Spleen (tissue), 11 donors: ENCODE results near the gene NFE2. TPM values are rescaled to one million over a fixed set of nuclear protein-coding genes. Genes with fewer than 3 reads are reported as not detected.

ENCODE experiments used
- DNase-seq: peaks from one replicate; pipeline ENCODE4 v3.0.0-alpha.2; 2020
- H3K27ac ChIP-seq, 8 donors: fragments of 200-600 bp; sonication (generic) in 7 of 8; 1 replicate in 4 of 8; 2 replicates in 4 of 8; pipeline versions ENCODE4 v1.5.0 to v1.8.0; 2016 to 2021; ENCODE audit warnings: inconsistent platforms in 4 of 8, mild to moderate bottlenecking in 4 of 8, moderate library complexity in 1 of 8
- H3K27me3 ChIP-seq, 7 donors: fragments of 200-600 bp; sonication (generic) in 6 of 7; replicated peaks in 1 of 7; 1 replicate in 4 of 7; 2 replicates in 3 of 7; pipeline versions ENCODE4 v1.5.0 to v1.8.0; 2016 to 2021; ENCODE audit warnings: inconsistent platforms in 3 of 7, mild to moderate bottlenecking in 1 of 7
- H3K36me3 ChIP-seq, 6 donors: fragments of 200-600 bp; sonication (generic) in 5 of 6; 1 replicate in 4 of 6; 2 replicates in 2 of 6; pipeline versions ENCODE4 v1.5.0 to v1.8.0; 2016 to 2021; ENCODE audit warnings: inconsistent platforms in 2 of 6
- H3K4me1 ChIP-seq, 6 donors: fragments of 200-600 bp; sonication (generic) in 5 of 6; 1 replicate in 3 of 6; 2 replicates in 3 of 6; pipeline versions ENCODE4 v1.5.0 to v1.8.0; 2016 to 2021; ENCODE audit warnings: inconsistent platforms in 3 of 6
- H3K4me3 ChIP-seq, 8 donors: fragments of 200-600 bp; sonication (generic) in 7 of 8; 1 replicate in 4 of 8; 2 replicates in 4 of 8; pipeline versions ENCODE4 v1.5.0 to v1.8.0; 2016 to 2021; ENCODE audit warnings: inconsistent platforms in 4 of 8, mild to moderate bottlenecking in 4 of 8, moderate library complexity in 2 of 8
- H3K9me3 ChIP-seq, 8 donors: fragments of 200-600 bp; sonication (generic) in 7 of 8; 1 replicate in 4 of 8; 2 replicates in 4 of 8; pipeline versions ENCODE4 v1.5.0 to v1.8.0; 2016 to 2021; ENCODE audit warnings: inconsistent platforms in 4 of 8
- POLR2A ChIP-seq, 3 donors: fragments of 450-650 bp; IDR thresholded peaks; one replicate each; pipeline ENCODE4 v1.5.1; 2017; ENCODE audit warnings: antibody characterized with exemption in 3 of 3, mild to moderate bottlenecking in 1 of 3
- POLR2AphosphoS5 ChIP-seq, 3 donors: sonication (generic); formaldehyde crosslinking; IDR thresholded peaks; one replicate each; pipeline ENCODE4 v1.5.1; 2017; ENCODE audit warnings: antibody characterized with exemption in 3 of 3
- WGBS, 5 donors: extraction: QIAGEN DNeasy Blood & Tissue Kit in 3 of 5; methylation state at CpG; one replicate each; pipeline versions ENCODE4 v1.1.5 to v1.1.7; 2013 to 2018; 5-methylcytosine and 5-hydroxymethylcytosine counted together
- intact Hi-C: fragments of 100-400 bp; cut with DNase I; formaldehyde crosslinking; loops from one replicate; pipeline ENCODE4 v1.15.0; 2023; ENCODE audit warnings: low total_unique reads
- polyA plus RNA-seq, 3 donors: library from polyadenylated mRNA; stranded (reverse); fragments of 200-250 nt; gene quantifications; one replicate each; pipeline ENCODE4 v1.2.1, GENCODE V29; 2013
- total RNA-seq, 7 donors: library from RNA; depleted of rRNA in 3 of 7; stranded (reverse); fragments of >200 nt in 3 of 7; fragmentation: NEBNext Ultra II Directional in 4 of 7; extraction: Animal tissue kit (Norgen Biotek cat#: 25700) in 4 of 7; gene quantifications; one replicate each; pipeline versions ENCODE4 v1.1.0 to v1.2.1, GENCODE V29; 2016 to 2021
- TF ChIP-seq, protein P1 (sequence below), 11 experiments: fragments of 200-600 bp in 7 of 11; fragments of 450-650 bp in 4 of 11; sonication (generic) in 4 of 11; IDR thresholded peaks in 8 of 11; conservative IDR thresholded peaks in 3 of 11; 1 replicate in 7 of 11; 2 replicates in 4 of 11; pipeline versions ENCODE4 v1.4.0 to v1.8.0; 2016 to 2021; ENCODE audit warnings: antibody characterized with exemption in 11 of 11, inconsistent platforms in 4 of 11, mild to moderate bottlenecking in 1 of 11
- donor health status: healthy with polysubstance abuse.
- donor health status: DM: no; HTN: no; CAD: no; lungs with moderate emphysema.
- donor health status: DM: no; HTN: no; CAD: no.
- donor health status: Bipolar disorder and iron deficiency.
- donor health status: healthy.
- donor health status: DM: no; HTN: no; CAD: no.
- donor health status: DM: yes; HTN: yes; CAD: no.

The NFE2 gene
- total and polyA plus RNA-seq, 10 donors = 2.4 to 93.7 (median 24.7) TPM

DNA sequence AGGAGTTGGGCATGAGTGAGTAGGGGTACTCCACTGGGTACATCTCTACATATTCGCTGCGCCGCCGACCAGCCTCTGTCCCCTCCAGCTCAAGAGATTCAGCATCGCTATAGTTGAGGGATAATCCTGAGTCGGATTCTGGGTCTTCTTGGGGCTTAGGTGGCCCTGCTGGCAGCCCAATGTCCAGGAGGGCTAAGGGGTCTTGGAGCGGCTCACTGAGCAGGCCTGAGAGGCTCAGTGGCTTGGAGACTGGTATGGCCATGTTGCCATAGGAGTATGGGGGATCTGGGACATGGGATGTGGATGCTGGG, 7.9 kb downstream of the NFE2 start:
- intact Hi-C loops = no loop called here
- TF ChIP-seq POLR2AphosphoS5 (IDR thresholded peaks at IDR 0.05) (no peak), POLR2A (IDR thresholded peaks at IDR 0.05) (no peak)
- TF ChIP-seq, protein P1, sequence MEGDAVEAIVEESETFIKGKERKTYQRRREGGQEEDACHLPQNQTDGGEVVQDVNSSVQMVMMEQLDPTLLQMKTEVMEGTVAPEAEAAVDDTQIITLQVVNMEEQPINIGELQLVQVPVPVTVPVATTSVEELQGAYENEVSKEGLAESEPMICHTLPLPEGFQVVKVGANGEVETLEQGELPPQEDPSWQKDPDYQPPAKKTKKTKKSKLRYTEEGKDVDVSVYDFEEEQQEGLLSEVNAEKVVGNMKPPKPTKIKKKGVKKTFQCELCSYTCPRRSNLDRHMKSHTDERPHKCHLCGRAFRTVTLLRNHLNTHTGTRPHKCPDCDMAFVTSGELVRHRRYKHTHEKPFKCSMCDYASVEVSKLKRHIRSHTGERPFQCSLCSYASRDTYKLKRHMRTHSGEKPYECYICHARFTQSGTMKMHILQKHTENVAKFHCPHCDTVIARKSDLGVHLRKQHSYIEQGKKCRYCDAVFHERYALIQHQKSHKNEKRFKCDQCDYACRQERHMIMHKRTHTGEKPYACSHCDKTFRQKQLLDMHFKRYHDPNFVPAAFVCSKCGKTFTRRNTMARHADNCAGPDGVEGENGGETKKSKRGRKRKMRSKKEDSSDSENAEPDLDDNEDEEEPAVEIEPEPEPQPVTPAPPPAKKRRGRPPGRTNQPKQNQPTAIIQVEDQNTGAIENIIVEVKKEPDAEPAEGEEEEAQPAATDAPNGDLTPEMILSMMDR (IDR thresholded peaks at IDR 0.05 in 8 of 11, conservative IDR thresholded peaks at IDR 0.05 in 3 of 11) = no peak
- Histone ChIP-seq H3K9me3 (no peaks in the 10 kb centered on the region), H3K4me3 (no peak overlapping the region), H3K4me1 (peaks cover 3 to 84% (median 26%) of the 10 kb centered on the region in 6 donors), H3K27me3 (peaks cover 0 to 3% (median 0%) of the 10 kb centered on the region in 7 donors), H3K36me3 (peaks cover 0 to 70% (median 18%) of the 10 kb centered on the region in 6 donors), H3K27ac (peak overlapping the region in 1 of 8 donors; percentile 69)
- no peak for DNase-seq
- 93 to 97% (median 94%) methylated on average over 7 of the region's 7 CpGs for WGBS, 5 donors

DNA sequence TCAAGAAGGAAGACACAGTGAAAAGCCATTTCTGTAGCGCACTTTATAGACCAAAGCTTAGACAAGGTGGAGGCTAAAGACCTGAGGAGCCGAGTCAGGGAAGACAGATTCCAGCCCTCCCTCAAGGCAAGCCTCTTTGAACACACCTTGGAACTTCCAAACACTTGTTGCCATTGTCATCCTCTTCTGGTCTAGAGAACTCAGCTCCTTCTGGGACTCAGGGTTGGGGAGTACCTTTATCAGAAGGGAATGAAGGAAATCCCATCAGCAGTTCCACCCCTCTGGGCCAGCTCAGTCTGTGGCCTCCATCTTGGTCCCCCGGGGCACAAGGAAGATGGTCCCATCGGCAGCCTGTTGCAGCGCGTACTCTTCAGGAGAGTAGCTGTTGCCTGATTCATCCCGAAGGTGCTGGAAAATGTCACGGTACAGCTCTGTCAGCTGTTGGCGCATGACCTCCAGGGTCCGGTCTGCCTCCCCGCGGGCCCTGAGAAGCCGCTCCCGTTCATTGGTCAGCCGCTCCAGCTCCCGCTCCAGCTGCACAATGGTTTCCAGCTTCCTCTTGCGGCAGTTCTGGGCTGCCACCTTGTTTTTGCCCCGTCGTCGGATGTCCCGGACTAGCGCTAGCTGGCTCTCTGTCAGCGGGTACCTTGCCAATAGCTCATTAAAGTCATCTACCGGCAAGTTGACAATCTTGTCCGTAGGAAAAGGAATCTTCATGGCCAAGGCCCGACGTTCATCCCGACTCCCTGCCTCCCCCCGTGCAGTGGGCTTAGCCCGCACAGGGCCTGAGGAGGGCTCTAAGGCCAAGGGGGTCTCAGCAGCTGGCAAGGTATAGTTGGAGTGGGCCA, 8.5 kb downstream of the NFE2 start:
- no peak for DNase-seq
- Histone ChIP-seq H3K27me3 (no peaks in the 10 kb centered on the region), H3K9me3 (no peaks in the 10 kb centered on the region), H3K27ac (peak overlapping the region in 1 of 8 donors; percentile 69), H3K36me3 (peaks cover 0 to 76% (median 24%) of the 10 kb centered on the region in 6 donors), H3K4me3 (no peak overlapping the region), H3K4me1 (peaks cover 3 to 88% (median 29%) of the 10 kb centered on the region in 6 donors)
- TF ChIP-seq POLR2A (IDR thresholded peaks at IDR 0.05) (no peak), POLR2AphosphoS5 (IDR thresholded peaks at IDR 0.05) (peak in 1 of 3 donors; percentile 63)
- TF ChIP-seq, protein P1 (IDR thresholded peaks at IDR 0.05 in 8 of 11, conservative IDR thresholded peaks at IDR 0.05 in 3 of 11) = no peak
- 90 to 94% (median 91%) methylated on average over 22 to 30 of the region's 30 CpGs for WGBS, 5 donors
- intact Hi-C loops = no loop called here

DNA sequence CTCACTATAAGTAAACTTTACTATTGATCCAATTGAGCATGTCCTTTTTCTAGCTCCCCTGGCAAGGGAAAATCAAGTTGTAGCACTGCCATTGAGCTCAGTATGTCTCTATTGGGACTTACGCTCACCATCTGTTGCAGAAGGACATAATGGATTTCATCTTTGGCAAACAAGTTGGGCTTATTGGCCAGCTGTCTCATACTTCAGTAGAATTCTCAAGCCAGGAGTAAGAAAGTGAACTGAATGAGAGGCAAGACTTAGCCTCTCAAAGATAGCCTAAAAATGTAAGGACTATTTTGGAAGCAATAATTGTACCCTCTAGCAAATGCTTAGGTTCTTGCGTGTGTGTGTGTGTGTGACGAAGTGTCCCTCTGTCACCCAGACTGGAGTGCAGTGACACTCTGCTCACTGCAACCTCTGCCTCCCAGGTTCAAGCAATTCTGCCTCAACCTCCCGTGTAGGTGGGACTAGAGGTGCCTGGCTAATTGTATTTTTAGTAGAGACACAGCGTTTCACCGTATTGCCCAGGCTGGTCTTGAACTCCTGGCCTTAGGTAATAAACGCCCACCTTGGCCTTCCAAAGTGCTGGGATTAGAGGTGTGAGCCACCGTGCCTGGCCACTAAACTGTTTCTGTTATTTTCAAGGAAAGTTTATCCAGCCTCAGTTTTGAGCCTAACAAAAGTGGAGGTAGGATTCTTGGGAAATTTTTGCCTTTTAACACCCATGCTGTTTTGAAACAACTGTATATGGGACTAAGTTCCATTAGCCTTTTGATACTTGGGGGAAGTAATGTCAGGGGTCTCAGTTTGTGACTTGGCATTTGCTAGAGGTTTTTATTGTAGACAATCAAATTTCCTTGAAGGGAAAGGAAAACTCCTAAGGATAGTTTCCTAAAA, 13.3 kb downstream of the NFE2 start:
- intact Hi-C loops = no loop called here
- Histone ChIP-seq H3K4me1 (peaks cover 29 to 100% (median 64%) of the 10 kb centered on the region in 6 donors), H3K27me3 (no peaks in the 10 kb centered on the region), H3K27ac (peak overlapping the region in 2 of 8 donors; percentile 29 to 69), H3K4me3 (no peak overlapping the region), H3K9me3 (no peaks in the 10 kb centered on the region), H3K36me3 (peaks cover 10 to 100% (median 66%) of the 10 kb centered on the region in 6 donors)
- WGBS, 5 donors = 64 to 78% (median 70%) methylated on average over 8 of the region's 8 CpGs
- no peak for TF ChIP-seq POLR2A (IDR thresholded peaks at IDR 0.05)
- peak in 2 of 3 donors; percentile 40 to 72 for TF ChIP-seq POLR2AphosphoS5 (IDR thresholded peaks at IDR 0.05)
- no peak for DNase-seq

DNA sequence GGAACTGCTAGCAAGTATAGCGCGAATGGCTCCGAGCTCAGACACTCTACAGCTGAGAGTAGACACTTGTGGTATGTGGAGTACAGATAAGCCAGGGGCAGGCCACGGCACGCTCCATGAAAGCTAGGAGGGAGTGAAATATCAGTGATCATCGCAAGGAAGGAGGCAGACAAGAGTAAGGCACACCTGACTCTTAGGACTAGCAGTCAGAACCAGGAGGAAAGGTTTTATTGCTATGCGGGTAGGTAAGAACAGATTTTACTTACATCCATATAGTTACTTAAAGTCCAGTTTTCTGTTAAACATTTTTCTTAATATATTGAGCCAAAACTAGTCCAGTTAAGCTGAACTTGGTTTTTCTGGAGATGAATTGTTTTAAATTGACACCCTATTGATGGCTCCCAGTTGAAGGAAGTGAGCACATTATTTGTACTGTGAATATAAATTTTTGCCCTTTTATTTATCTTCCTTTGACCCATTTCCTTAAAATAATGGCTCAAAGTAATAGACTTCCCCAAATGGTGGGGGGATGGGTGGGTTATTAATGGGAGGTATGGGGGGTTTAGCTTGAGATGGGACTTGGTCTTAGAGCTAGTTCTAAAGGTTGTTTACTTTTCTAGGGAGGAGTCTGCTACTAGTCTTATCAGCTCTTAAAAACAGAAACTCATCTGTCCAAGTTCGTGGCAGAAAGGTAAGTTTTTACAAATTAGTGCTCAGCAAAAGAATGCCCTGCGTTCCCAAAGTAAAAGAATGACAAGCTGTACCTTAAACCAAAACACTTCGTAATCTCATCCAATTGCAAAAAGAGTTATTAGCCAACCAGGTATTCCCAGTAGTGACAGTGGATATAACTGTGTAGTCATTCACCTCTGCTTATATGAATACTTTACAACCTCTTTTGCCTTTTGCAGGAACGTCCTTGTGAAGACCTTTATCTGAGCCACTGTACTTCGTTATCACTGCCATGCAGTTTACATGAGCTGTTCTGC, 14.5 kb downstream of the NFE2 start:
- Histone ChIP-seq H3K36me3 (peaks cover 10 to 100% (median 77%) of the 10 kb centered on the region in 6 donors), H3K9me3 (no peaks in the 10 kb centered on the region), H3K27ac (peak overlapping the region in 5 of 8 donors; percentile 10 to 42 (median 29)), H3K27me3 (no peaks in the 10 kb centered on the region), H3K4me1 (peaks cover 41 to 100% (median 76%) of the 10 kb centered on the region in 6 donors), H3K4me3 (no peak overlapping the region)
- WGBS, 5 donors = 63 to 81% (median 64%) methylated on average over 12 of the region's 12 CpGs
- TF ChIP-seq POLR2A (IDR thresholded peaks at IDR 0.05) (no peak), POLR2AphosphoS5 (IDR thresholded peaks at IDR 0.05) (peak in 1 of 3 donors; percentile 72)
- DNase-seq = no peak
- intact Hi-C loops = no loop called here
